ENCODE measurements around the gene SPRR2E. TPM values are rescaled to one million over a fixed set of nuclear protein-coding genes. Genes with fewer than 3 reads are reported as not detected.

The SPRR2E gene
- total RNA-seq, 4 donors from 2014 or later: not detected

GRCh38 chr1:153049211-153049610 lies 45.1 kb downstream of the SPRR2E start:
- H3K27ac ChIP-seq: no peak overlapping the region
- no peaks in the 10 kb centered on the region for H3K36me3 ChIP-seq
- no peak for DNase-seq (ENCODE audit: low spot score in 2 of 2)
- H3K27me3 ChIP-seq: no peaks in the 10 kb centered on the region
- no peak for TF ChIP-seq POLR2A (IDR thresholded peaks at IDR 0.05)
- TF ChIP-seq EP300 (IDR thresholded peaks at IDR 0.05): no peak
- TF ChIP-seq CTCF (IDR thresholded peaks at IDR 0.05): no peak
- H3K9me3 ChIP-seq: peaks cover 0 to 20% (median 0%) of the 10 kb centered on the region in 4 donors
- 93 to 100% methylated on average over 1 to 2 of the region's 2 CpGs for WGBS, 2 donors
- no peaks in the 10 kb centered on the region for H3K4me1 ChIP-seq
- H3K4me3 ChIP-seq: no peak overlapping the region

Small RNA genes within 50 kb of the gene (small RNA-seq; reads per million reads assigned to genes)
- not detected for gene SPRR2C

Other genes starting within 250 kb of the SPRR2E start
- not detected for gene LCE7A, start 234.5 kb downstream of the SPRR2E start, total RNA-seq
- not detected for gene SMCP, start 216.2 kb downstream of the SPRR2E start, total RNA-seq
- not detected for gene IVL, start 186.0 kb downstream of the SPRR2E start, total RNA-seq
- not detected for gene SPRR5, start 147.3 kb downstream of the SPRR2E start, total RNA-seq
- not detected for gene SPRR4, start 123.9 kb downstream of the SPRR2E start, total RNA-seq
- gene SPRR1A, start 110.4 kb downstream of the SPRR2E start, total RNA-seq: not detected
- gene SPRR3, start 92.8 kb downstream of the SPRR2E start, total RNA-seq: not detected
- gene SPRR1B, start 63.3 kb downstream of the SPRR2E start, total RNA-seq: not detected
- not detected for gene SPRR2D, start 53.4 kb downstream of the SPRR2E start, total RNA-seq
- not detected for gene SPRR2A, start 37.0 kb downstream of the SPRR2E start, total RNA-seq
- gene SPRR2B, start 22.9 kb downstream of the SPRR2E start, total RNA-seq: not detected
- not detected for gene SPRR2F, start 19.0 kb upstream of the SPRR2E start, total RNA-seq
- gene SPRR2G, start 56.4 kb upstream of the SPRR2E start, total RNA-seq: not detected
- gene LELP1, start 108.9 kb upstream of the SPRR2E start, total RNA-seq: not detected
- not detected for gene PRR9, start 123.1 kb upstream of the SPRR2E start, total RNA-seq
- under 1 TPM in 1 of 4 donors, not detected in 3; 0.44 TPM for gene LORICRIN, start 165.2 kb upstream of the SPRR2E start, total RNA-seq
- not detected for gene PGLYRP3, start 218.4 kb upstream of the SPRR2E start, total RNA-seq

Measured in tibial nerve (tissue), 4 donors.